SU-DHL-6 (cell line): ENCODE measurements around the gene NIP7.

Experiments used
- H2AFZ ChIP-seq: fragments of 200-600 bp; sonication (generic); 2 replicates; pipeline ENCODE4 v1.6.1; 2014; ENCODE audit warnings: low read depth, mild to moderate bottlenecking, moderate library complexity, mixed read lengths, antibody characterized with exemption, low read length; ENCODE audit not compliant: severe bottlenecking
- H3F3A ChIP-seq: fragments of 200-600 bp; shearing (Covaris generic); 2 replicates; pipeline ENCODE4 v1.6.0; 2016; ENCODE audit warnings: antibody characterized with exemption, mild to moderate bottlenecking; ENCODE audit not compliant: insufficient read depth
- H3K27ac ChIP-seq: fragments of 200-600 bp; sonication (generic); 2 replicates; pipeline ENCODE4 v1.5.1; 2016; ENCODE audit warnings: low read depth, mild to moderate bottlenecking, low read length, moderate library complexity, mixed read lengths
- H3K27me3 ChIP-seq: fragments of 200-600 bp; sonication (generic), shearing (Covaris generic); 2 replicates; pipeline ENCODE4 v1.6.0; 2014; ENCODE audit warnings: mild to moderate bottlenecking, low read length
- H3K36me3 ChIP-seq: fragments of 200-600 bp; sonication (generic); 2 replicates; pipeline ENCODE4 v1.6.1; 2014; ENCODE audit warnings: mild to moderate bottlenecking, low read length, mixed read lengths
- H3K4me2 ChIP-seq: fragments of 300-600, 200-600 bp; shearing (Covaris generic), sonication (generic); 2 replicates; pipeline ENCODE4 v1.6.0; 2014; ENCODE audit warnings: low read length, low read depth, mild to moderate bottlenecking; ENCODE audit not compliant: poor library complexity, severe bottlenecking
- H3K4me3 ChIP-seq: fragments of 200-600 bp; sonication (generic); 2 replicates; pipeline ENCODE4 v1.5.1; 2014; ENCODE audit warnings: antibody characterized with exemption, low read length, mild to moderate bottlenecking, mixed read lengths; ENCODE audit not compliant: insufficient read depth, poor library complexity, severe bottlenecking
- H3K79me2 ChIP-seq: fragments of 200-600 bp; sonication (generic); 2 replicates; pipeline ENCODE4 v1.6.1; 2014; ENCODE audit warnings: mild to moderate bottlenecking, low read length, moderate library complexity; ENCODE audit not compliant: insufficient read depth
- H3K9ac ChIP-seq: fragments of 200-600 bp; sonication (generic); 2 replicates; pipeline ENCODE4 v1.7.0; 2014; ENCODE audit warnings: mild to moderate bottlenecking, low read length
- H3K9me2 ChIP-seq: fragments of 200-600 bp; sonication (generic); replicated peaks from 2 replicates; pipeline ENCODE4 v1.6.1; 2014; ENCODE audit warnings: low read length; ENCODE audit not compliant: insufficient read depth
- H3K9me3 ChIP-seq: fragments of 200-600 bp; sonication (generic); 2 replicates; pipeline ENCODE4 v1.6.1; 2014; ENCODE audit warnings: low read length, mixed read lengths; ENCODE audit not compliant: insufficient read depth
- H4K20me1 ChIP-seq: fragments of 200-600 bp; sonication (generic); 2 replicates; pipeline ENCODE4 v1.6.1; 2014; ENCODE audit warnings: low read depth, mild to moderate bottlenecking, antibody characterized with exemption, low read length, moderate library complexity, mixed read lengths
- EZH2phosphoT487 ChIP-seq: fragments of 200-600 bp; sonication (generic), shearing (Covaris generic); conservative IDR thresholded peaks from 2 replicates; pipeline ENCODE4 v1.6.1; 2018; ENCODE audit warnings: mild to moderate bottlenecking, antibody characterized with exemption, low read length, moderate library complexity, mixed read lengths
- TF ChIP-seq, protein P1 (sequence below): fragments of 200-600 bp; sonication (generic); IDR thresholded peaks from one replicate; pipeline ENCODE4 v1.5.1; 2017; ENCODE audit warnings: antibody characterized with exemption, mild to moderate bottlenecking, low read length, moderate library complexity; ENCODE audit not compliant: insufficient read depth, poor library complexity, severe bottlenecking

The NIP7 gene

GRCh38 chr16:69376393-69377059 lies 37.0 kb downstream of the NIP7 start:
- H3K9ac ChIP-seq, result no peak overlapping the region
- no peak overlapping the region for H3K4me3 ChIP-seq
- H3K9me3 ChIP-seq, result no peaks in the 10 kb centered on the region
- H3K4me2 ChIP-seq, result no peak overlapping the region
- TF ChIP-seq EZH2phosphoT487, result no peak
- TF ChIP-seq, protein P1, sequence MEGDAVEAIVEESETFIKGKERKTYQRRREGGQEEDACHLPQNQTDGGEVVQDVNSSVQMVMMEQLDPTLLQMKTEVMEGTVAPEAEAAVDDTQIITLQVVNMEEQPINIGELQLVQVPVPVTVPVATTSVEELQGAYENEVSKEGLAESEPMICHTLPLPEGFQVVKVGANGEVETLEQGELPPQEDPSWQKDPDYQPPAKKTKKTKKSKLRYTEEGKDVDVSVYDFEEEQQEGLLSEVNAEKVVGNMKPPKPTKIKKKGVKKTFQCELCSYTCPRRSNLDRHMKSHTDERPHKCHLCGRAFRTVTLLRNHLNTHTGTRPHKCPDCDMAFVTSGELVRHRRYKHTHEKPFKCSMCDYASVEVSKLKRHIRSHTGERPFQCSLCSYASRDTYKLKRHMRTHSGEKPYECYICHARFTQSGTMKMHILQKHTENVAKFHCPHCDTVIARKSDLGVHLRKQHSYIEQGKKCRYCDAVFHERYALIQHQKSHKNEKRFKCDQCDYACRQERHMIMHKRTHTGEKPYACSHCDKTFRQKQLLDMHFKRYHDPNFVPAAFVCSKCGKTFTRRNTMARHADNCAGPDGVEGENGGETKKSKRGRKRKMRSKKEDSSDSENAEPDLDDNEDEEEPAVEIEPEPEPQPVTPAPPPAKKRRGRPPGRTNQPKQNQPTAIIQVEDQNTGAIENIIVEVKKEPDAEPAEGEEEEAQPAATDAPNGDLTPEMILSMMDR, result no peak
- no peaks in the 10 kb centered on the region for H4K20me1 ChIP-seq
- H3F3A ChIP-seq, result peaks cover 10% of the 10 kb centered on the region; the same call in 1 of the 2 replicates
- no peaks in the 10 kb centered on the region for H3K27me3 ChIP-seq
- H3K27ac ChIP-seq, result no peak overlapping the region
- peaks cover 6% of the 10 kb centered on the region; the same call in 1 of the 2 replicates for H3K79me2 ChIP-seq
- H3K9me2 ChIP-seq, result no peaks in the 10 kb centered on the region
- H3K36me3 ChIP-seq, result peaks cover 5% of the 10 kb centered on the region
- H2AFZ ChIP-seq, result no peak overlapping the region

DNA sequence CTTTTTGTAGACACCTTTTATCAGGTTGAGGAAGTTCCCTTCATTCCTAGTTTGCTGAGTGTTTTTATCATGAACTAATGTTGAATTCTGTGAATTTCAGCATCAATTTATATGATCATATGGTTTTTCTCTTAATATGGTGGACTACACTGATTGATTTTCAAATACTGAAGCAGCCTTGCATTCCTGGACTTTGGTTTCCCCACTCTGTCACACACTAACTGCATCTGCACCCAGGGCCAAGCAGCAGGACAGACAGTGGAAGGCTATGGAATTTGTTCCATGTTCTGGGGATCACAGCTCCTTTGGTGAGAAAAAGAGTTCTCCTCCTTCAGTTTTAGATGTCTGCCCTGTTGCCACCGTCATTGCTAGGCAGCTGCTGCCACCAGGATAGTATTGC lies 38.5 kb downstream of the NIP7 start:
- Histone ChIP-seq H3K9ac (no peak overlapping the region), H3K79me2 (peaks cover 21% of the 10 kb centered on the region), H2AFZ (no peak overlapping the region), H3K4me3 (no peak overlapping the region), H3K9me2 (no peaks in the 10 kb centered on the region), H3K4me2 (no peak overlapping the region), H3K27me3 (no peaks in the 10 kb centered on the region), H3K36me3 (peaks cover 20% of the 10 kb centered on the region), H3K9me3 (no peaks in the 10 kb centered on the region), H4K20me1 (no peaks in the 10 kb centered on the region), H3F3A (peaks cover 8% of the 10 kb centered on the region; the same call in 1 of the 2 replicates), H3K27ac (no peak overlapping the region)
- TF ChIP-seq, protein P1, result no peak
- no peak for TF ChIP-seq EZH2phosphoT487

- H3K27me3 ChIP-seq, result no peaks in the 10 kb centered on the region
- H3F3A ChIP-seq, result peaks cover 8% of the 10 kb centered on the region; the same call in 1 of the 2 replicates
- H3K4me3 ChIP-seq, result no peak overlapping the region
- H3K9ac ChIP-seq, result no peak overlapping the region
- TF ChIP-seq, protein P1, result no peak
- TF ChIP-seq EZH2phosphoT487, result no peak
- H4K20me1 ChIP-seq, result no peaks in the 10 kb centered on the region
- no peaks in the 10 kb centered on the region for H3K9me3 ChIP-seq
- H3K9me2 ChIP-seq, result no peaks in the 10 kb centered on the region
- H3K4me2 ChIP-seq, result no peak overlapping the region
- H3K27ac ChIP-seq, result no peak overlapping the region
- peaks cover 29% of the 10 kb centered on the region for H3K79me2 ChIP-seq
- H3K36me3 ChIP-seq, result peaks cover 27% of the 10 kb centered on the region
- H2AFZ ChIP-seq, result no peak overlapping the region
Observed at GRCh38 chr16:69378760-69379159, 39.2 kb downstream of the NIP7 start.
